Activated CD4-positive, alpha-beta T cell treated with anti-CD3 and anti-CD28 coated beads for 4 hours (primary cell): Measurements from ENCODE around the gene APLF.
"Not testable (repeated sequence)": the region's sequence is repeated elsewhere in the genome, so short reads cannot be mapped to it uniquely, and the experiment has no call there.

Experiments used
- DNase-seq, 2 donors: peaks; one replicate each; pipeline ENCODE4 v3.0.0-alpha.2; 2020

Gene APLF

DNA sequence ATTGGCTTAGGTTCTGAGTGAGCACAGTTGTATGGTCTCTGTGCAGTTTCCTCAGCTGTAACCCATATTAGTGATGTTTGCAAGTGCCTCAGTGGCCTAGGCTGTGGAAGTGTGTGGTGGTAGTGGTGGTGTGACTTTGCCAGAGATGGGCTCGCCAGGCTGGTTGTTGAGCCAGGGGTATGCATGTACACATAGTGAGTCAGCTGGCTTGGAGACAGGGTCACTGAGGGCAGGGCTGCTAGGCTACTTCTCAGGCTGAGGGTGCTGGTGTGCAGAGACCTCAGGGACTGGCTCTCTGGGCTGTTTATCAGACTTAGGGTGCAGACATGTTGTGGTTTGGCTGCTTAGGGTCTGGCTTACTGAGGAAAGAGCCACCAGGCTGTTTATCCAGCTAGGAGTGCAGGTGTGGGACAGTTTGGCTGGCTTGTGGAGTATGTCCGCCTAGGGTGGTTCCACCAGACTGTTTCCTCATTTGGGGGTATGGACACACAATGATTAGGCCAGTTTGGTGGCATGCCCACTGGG lies 15.0 kb downstream of the APLF start:
- no peak for DNase-seq

DNA sequence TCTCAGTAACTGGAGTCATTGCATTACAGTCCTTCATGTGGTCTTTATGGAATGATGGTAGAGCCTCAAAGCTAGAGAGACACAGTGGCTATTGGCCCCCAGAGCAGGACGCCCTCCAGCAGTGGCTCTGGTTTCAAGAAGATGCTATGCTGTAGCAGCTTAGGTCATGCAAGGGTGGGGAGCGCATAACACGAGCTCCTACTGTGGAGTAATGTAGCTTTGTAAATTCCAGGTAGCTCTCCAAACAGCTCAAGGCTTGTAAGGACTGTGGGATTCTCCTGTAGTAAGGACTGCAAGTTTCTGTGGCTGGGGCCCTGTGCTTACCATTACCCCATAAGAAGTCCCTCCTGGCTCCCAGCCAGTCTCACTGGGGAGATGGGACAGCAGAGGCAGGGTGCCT lies 15.6 kb downstream of the APLF start:
- DNase-seq: no peak

GRCh38 chr2:68487773-68488355 lies 20.5 kb downstream of the APLF start:
- DNase-seq: no peak

DNA sequence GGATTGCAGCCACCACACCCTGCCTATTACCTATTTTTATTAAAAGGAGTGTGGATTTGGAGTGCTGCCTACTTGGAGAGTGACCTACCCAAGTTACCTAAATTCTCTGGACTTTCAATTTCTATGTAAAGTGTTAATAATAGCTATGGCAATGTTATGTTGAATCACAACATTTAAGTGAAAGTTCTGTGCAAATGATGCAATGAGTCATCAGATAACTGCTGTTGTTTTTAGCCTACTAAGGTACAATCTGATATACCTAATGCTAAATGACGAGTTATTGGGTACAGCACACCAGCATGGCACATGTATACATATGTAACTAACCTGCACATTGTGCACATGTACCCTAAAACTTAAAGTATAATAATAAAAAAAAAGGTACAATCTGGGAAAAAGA lies 21.2 kb downstream of the APLF start:
- DNase-seq: not testable (repeated sequence)

- DNase-seq: no peak
These were observed 21.9 kb downstream of the APLF start for GRCh38 chr2:68489282-68489681.

DNA sequence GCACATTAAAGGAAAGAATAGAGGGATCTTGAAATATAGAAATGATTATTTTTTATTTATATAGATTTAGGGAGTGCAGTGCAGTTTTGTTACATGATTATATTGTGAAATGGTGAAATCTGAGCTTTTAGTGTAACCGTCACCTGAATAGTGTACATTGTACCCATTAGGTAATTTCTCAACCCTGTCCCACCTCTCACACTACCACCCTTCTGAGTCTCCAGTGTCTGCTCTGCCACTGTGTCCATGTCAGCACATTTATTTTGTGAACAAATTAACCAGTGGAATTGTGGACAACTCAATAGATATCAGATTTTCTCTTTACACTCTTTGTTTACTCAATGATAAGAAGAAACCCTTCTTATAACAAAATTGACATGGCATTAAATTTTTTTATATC lies 24.2 kb downstream of the APLF start:
- no peak for DNase-seq

- DNase-seq: no peak
These were observed 31.7 kb downstream of the APLF start for GRCh38 chr2:68499133-68499532.

- no peak for DNase-seq
These were observed 33.3 kb downstream of the APLF start for GRCh38 chr2:68500649-68501048.

DNA sequence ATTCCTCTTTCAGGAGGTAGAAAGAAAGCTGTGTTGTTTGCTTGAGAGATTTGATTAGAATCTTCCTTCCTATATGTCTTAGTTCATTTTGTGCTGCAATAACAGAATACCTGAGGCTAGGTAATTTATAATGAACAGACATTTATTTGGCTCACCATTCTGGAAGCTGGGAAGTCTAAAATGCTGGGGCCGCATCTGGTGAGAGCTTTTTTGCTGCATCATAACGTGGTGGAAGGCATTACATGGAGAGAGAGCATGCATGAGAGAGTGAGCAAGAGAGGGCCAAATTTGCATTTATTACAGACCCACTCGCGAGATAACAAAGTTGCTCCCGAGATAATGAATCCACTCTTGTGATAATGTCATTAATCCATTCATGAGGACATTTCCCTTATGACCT lies 34.4 kb downstream of the APLF start:
- no peak for DNase-seq

DNA sequence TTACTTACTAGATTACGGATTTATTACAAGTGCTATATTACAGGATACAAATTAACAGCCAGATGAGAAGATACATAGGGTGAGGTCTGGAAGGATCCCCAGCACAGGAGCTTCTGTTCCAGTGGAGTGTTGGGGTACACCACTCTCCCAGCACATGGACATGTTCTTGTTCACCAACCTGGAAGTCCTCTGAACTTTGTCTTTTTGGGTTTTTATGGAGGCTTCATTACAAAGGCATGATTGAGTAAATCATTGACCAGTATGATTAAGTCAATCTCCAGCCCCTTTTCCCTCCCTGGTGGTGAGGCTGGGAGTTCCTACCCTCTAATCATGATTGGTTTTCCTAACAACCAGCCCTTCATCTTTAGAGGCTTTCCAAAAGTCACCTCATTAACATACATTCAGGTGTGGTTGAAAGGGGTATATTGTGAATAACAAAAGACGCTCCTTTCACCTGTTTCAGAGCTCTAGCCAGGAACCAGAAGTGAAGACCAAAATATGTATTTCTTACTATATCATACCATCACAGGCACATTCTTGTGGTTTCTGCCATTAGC lies 38.3 kb downstream of the APLF start:
- no peak for DNase-seq

DNA sequence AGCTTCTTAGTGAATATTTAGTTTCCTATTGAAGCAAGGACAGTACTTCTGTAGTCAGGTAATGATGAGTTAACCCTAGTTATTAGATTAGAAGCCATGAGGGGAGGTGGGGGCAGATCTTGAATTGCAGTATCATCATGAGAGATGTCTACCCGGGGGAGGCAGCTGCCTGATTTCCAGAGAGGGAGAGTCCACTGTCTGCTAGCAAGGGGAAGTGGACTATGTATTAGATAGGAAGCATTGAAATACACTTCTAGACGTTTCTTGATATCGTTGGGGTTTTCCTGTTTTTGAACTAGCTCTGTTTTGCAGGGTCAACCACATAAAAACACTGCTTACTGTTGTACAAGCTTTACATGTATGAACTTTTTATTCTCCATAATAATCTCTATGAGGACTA lies 38.8 kb downstream of the APLF start:
- DNase-seq: no peak

GRCh38 chr2:68512326-68512725 lies 44.9 kb downstream of the APLF start:
- no peak for DNase-seq

DNA sequence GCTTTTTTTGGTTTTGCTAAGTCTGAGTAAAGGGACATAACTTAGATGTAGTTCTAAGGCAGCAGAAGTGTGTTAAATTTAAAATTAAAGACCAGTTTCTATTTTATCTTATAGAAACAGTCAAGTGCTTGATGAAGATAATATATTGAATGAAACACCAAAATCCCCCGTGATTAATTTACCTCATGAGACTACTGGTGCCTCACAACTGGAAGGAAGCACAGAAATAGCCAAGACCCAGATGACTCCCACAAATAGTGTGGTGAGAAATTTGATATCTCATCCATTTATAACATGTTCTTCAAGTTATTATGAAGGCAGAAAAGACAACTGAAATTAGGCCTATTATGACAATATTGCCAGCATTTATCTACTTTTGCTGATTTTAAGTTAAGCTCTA lies 45.6 kb downstream of the APLF start:
- DNase-seq: no peak

DNA sequence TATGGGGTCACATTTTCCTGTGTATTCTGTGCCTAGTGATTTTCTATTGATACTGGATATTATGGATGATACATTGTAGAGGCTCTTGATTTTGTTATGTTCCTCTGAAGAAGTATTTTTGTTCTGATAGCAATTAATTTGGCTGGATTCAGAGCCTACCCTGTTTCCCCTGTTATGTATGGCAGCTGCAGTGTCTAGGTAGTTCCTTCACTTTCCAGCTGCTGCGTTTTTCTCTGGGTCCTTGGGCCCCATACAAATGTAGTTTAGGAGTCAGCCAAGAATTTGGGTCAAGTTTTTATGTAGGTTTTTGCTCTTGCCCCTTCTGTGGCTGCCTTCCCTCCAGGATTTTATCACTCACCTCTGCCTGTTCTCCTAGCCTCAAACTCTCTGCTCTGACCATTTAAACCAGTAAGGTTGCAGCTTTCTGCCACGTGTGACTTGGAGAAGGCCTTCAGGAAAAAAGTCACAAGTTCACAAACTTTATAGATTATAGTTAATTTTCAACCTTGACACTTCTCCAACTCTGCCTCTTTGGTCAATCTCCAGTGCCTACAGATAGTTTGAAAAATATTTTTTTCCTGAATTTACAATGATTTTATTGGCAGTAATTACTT lies 47.0 kb downstream of the APLF start:
- no peak for DNase-seq

- DNase-seq: no peak
These were observed 48.9 kb downstream of the APLF start for GRCh38 chr2:68516051-68516955.

GRCh38 chr2:68519236-68519635 lies 51.9 kb downstream of the APLF start:
- no peak for DNase-seq

DNA sequence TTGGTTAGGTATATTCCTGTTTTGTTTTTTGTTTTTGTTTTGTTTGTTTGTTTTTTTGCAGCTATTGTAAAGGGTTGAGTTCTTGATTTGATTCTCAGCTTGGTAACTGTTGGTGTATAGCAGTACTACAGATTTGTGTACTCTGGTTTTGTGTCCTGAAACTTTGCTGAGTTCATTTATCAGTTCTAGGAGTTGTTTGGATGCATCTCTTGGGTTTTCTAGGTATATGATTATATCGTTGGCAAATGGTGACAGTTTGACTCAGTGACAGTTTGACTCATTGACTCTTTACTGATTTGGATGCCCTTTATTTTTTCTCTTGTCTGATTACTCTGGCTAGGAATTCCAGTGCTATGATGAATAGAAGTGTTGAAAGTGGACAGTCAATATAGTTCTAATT lies 53.7 kb downstream of the APLF start:
- DNase-seq: no peak

GRCh38 chr2:68526943-68527342 lies 59.6 kb downstream of the APLF start:
- DNase-seq: not testable (repeated sequence)

- DNase-seq: not testable (repeated sequence)
These were observed 60.1 kb downstream of the APLF start for GRCh38 chr2:68527343-68528081.

DNA sequence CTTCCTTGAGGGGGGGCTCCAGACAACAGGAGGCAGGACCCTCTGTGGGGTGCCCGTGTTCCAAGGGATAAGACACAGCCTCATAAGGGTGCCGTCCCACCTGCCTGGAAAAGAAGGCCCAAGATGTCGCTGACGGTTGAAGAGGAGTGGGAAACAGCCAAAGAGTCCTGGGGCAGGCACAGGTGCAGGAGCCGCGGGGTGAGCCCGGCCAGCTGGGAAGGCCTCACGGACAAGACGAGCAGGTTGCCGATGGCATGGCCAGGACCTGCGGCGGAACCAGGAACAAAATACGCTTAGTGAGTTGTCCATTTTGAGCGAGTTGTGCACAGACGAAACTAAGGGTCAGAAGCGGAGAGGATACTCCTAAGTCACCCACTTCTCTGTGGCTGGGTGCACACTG lies 61.8 kb downstream of the APLF start:
- not testable (repeated sequence) for DNase-seq

DNA sequence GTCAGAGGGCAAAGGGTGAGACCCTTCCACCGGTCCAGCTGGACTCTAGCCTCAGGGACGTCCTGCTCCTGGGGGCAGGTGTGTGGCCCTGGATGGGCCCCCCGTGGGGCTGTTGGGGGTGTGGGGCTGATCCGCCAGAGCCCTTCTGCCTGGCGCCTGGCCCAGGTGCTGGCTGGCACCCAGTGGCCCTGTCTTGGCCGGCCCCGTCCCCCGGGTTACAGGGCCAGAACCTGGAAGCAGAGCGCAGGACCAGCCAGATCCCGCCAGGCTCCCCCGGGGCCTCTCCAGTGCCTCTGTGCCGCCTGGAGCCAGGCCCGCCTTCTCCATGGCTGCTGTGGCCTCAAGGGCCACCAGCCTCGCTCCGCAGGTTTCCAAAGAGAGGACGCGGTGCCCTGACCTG lies 62.3 kb downstream of the APLF start:
- not testable (repeated sequence) for DNase-seq

- DNase-seq: no peak
These were observed 68.6 kb downstream of the APLF start for GRCh38 chr2:68536000-68536399.

DNA sequence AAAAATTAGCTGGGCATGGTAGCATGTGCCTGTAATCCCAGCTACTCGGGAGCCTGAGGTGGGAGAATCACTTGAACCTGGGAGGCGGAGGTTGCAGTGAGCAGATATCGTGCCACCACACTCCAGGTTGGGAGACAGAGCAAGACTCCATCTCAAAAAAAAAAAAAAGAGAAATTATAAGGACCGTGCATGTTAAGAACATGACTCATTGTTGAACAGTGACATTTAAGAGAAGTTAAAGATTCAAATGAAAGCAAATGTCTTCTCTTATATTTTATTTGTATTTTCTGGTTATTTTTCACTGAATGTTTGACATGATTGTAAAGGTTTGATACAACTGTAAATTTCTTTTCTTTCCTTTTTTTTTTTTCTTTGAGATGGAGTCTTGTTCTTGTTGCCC lies 69.6 kb downstream of the APLF start:
- DNase-seq: no peak
